ENCODE data around the gene CDH13. TPM values are rescaled to one million over a fixed set of nuclear protein-coding genes. Genes with fewer than 3 reads are reported as not detected.
"Not testable (repeated sequence)": the region's sequence is repeated elsewhere in the genome, so short reads cannot be mapped to it uniquely, and the experiment has no call there.

The CDH13 gene
- total RNA-seq, 4 donors from 2014 or later: 3.4 to 14.8 (median 6.5) TPM

- intact Hi-C loops (cut with DNase I): no loop called here
- 62 to 66% methylated on average over 10 of the region's 10 CpGs for WGBS, 2 donors
- H3K9me3 ChIP-seq: no peaks in the 10 kb centered on the region
- H3K27me3 ChIP-seq: no peaks in the 10 kb centered on the region
- DNase-seq: no peak
- no peaks in the 10 kb centered on the region for H3K36me3 ChIP-seq
- H3K4me3 ChIP-seq (replicated peaks in 1 of 3): no peak overlapping the region
- TF ChIP-seq POLR2A (IDR thresholded peaks at IDR 0.05): no peak
- TF ChIP-seq CTCF (IDR thresholded peaks at IDR 0.05): no peak
- no peak overlapping the region for H3K27ac ChIP-seq
- H3K4me1 ChIP-seq: no peaks in the 10 kb centered on the region
Measured at GRCh38 chr16:82924075-82924854, 297.5 kb downstream of the CDH13 start.

- Histone ChIP-seq H3K27me3 (no peaks in the 10 kb centered on the region), H3K4me3 (replicated peaks in 1 of 3) (no peak overlapping the region), H3K4me1 (no peaks in the 10 kb centered on the region), H3K36me3 (no peaks in the 10 kb centered on the region), H3K9me3 (no peaks in the 10 kb centered on the region), H3K27ac (no peak overlapping the region)
- DNase-seq: no peak
- intact Hi-C loops (cut with DNase I): no loop called here
- WGBS, 2 donors: 87 to 92% methylated on average over 2 of the region's 2 CpGs
- TF ChIP-seq POLR2A (IDR thresholded peaks at IDR 0.05): no peak
- TF ChIP-seq CTCF (IDR thresholded peaks at IDR 0.05): no peak
Measured at GRCh38 chr16:82926500-82926899, 299.7 kb downstream of the CDH13 start.

GRCh38 chr16:82933933-82934332 lies 307.2 kb downstream of the CDH13 start:
- intact Hi-C loops (cut with DNase I); DNase-seq; H3K4me3 ChIP-seq (replicated peaks in 1 of 3); H3K36me3 ChIP-seq; H3K27ac ChIP-seq; H3K9me3 ChIP-seq; H3K4me1 ChIP-seq; H3K27me3 ChIP-seq: not testable (repeated sequence)
- 87 to 91% methylated on average over 2 of the region's 2 CpGs for WGBS, 2 donors

GRCh38 chr16:82935766-82936165 lies 309.0 kb downstream of the CDH13 start:
- TF ChIP-seq POLR2A (IDR thresholded peaks at IDR 0.05) (no peak), CTCF (IDR thresholded peaks at IDR 0.05) (no peak)
- DNase-seq: no peak
- Histone ChIP-seq H3K36me3 (no peaks in the 10 kb centered on the region), H3K4me3 (replicated peaks in 1 of 3) (no peak overlapping the region), H3K9me3 (no peaks in the 10 kb centered on the region), H3K27ac (no peak overlapping the region), H3K27me3 (no peaks in the 10 kb centered on the region), H3K4me1 (no peaks in the 10 kb centered on the region)
- WGBS, 2 donors: 83 to 86% methylated on average over 4 of the region's 4 CpGs
- intact Hi-C loops (cut with DNase I): no loop called here

GRCh38 chr16:82936941-82937551 lies 310.3 kb downstream of the CDH13 start:
- no peaks in the 10 kb centered on the region for H3K4me1 ChIP-seq
- H3K27me3 ChIP-seq: no peaks in the 10 kb centered on the region
- intact Hi-C loops (cut with DNase I): no loop called here
- no peak for TF ChIP-seq POLR2A (IDR thresholded peaks at IDR 0.05)
- no peak for TF ChIP-seq CTCF (IDR thresholded peaks at IDR 0.05)
- 25 to 28% methylated on average over 7 of the region's 7 CpGs for WGBS, 2 donors
- no peak overlapping the region for H3K27ac ChIP-seq
- DNase-seq: no peak
- no peaks in the 10 kb centered on the region for H3K9me3 ChIP-seq
- no peak overlapping the region for H3K4me3 ChIP-seq (replicated peaks in 1 of 3)
- H3K36me3 ChIP-seq: no peaks in the 10 kb centered on the region

Measured in thyroid gland (tissue), 4 donors.